Adrenal gland (tissue), 12 donors: ENCODE results near the gene CD2AP. TPM values are rescaled to one million over a fixed set of nuclear protein-coding genes. Genes with fewer than 3 reads are reported as not detected.

Experiments
- DNase-seq, 7 donors: peaks; one replicate each; pipeline ENCODE4 v3.0.0-alpha.2; 2019 to 2020
- H3K27ac ChIP-seq, 5 donors: fragments of 200-600 bp; sonication (generic) in 4 of 5; 1 replicate in 3 of 5; 2 replicates in 2 of 5; pipeline versions ENCODE4 v1.5.1 to v1.8.0; 2016 to 2020; ENCODE audit warnings: mild to moderate bottlenecking in 1 of 5
- H3K27me3 ChIP-seq: fragments of 200-600 bp; 2 replicates; pipeline ENCODE4 v1.8.0; 2021
- H3K36me3 ChIP-seq, 2 donors: fragments of 200-600 bp; replicated peaks in 1 of 2; 1 replicate in 1 of 2; 2 replicates in 1 of 2; pipeline versions ENCODE4 v1.5.1 to v1.8.0; 2018 to 2022
- H3K4me1 ChIP-seq, 2 donors: fragments of 200-600 bp; replicated peaks in 1 of 2; 1 replicate in 1 of 2; 2 replicates in 1 of 2; pipeline versions ENCODE4 v1.5.1 to v1.8.0; 2018 to 2021
- H3K4me3 ChIP-seq, 4 donors: fragments of 200-600 bp; sonication (generic) in 3 of 4; one replicate each; pipeline ENCODE4 v1.5.1; 2016 to 2018
- H3K9me3 ChIP-seq, 3 donors: fragments of 200-600 bp; sonication (generic) in 1 of 3; replicated peaks in 1 of 3; 1 replicate in 2 of 3; 2 replicates in 1 of 3; pipeline versions ENCODE4 v1.5.1 to v1.8.0; 2016 to 2021
- POLR2A ChIP-seq, 2 donors: fragments of 450-650 bp; IDR thresholded peaks; one replicate each; pipeline ENCODE4 v1.6.1; 2017; ENCODE audit warnings: antibody characterized with exemption in 2 of 2, mild to moderate bottlenecking in 2 of 2, moderate library complexity in 1 of 2
- WGBS, 4 donors: extraction: QIAGEN DNeasy Blood & Tissue Kit in 2 of 4; methylation state at CpG; one replicate each; pipeline versions ENCODE4 v1.1.5 to v1.1.7; 2013 to 2017; 5-methylcytosine and 5-hydroxymethylcytosine counted together
- intact Hi-C, 2 donors: fragments of 100-400 bp; cut with DNase I; formaldehyde crosslinking; loops; one replicate each; pipeline versions ENCODE4 v1.14.1 to v1.15.0; 2022 to 2023
- polyA plus RNA-seq, 3 donors: library from polyadenylated mRNA; stranded (reverse); fragments of 200-250 nt in 2 of 3; fragments of 350-450 nt in 1 of 3; fragmentation: Illumina TruSeq in 1 of 3; extraction: RNeasy Lipid Tissue Mini Kit (QIAGEN cat#74804) in 1 of 3; gene quantifications; one replicate each; pipeline ENCODE4 v1.2.3, GENCODE V29; 2013 to 2014
- total RNA-seq, 9 donors: library from RNA; depleted of rRNA in 4 of 9; stranded (reverse); fragments of >200 nt in 4 of 9; fragments of 120-200 nt in 1 of 9; fragmentation: NEBNext Ultra II Directional in 1 of 9; extraction: Animal tissue kit (Norgen Biotek cat#: 25700) in 1 of 9; gene quantifications; one replicate each; pipeline versions ENCODE4 v1.1.0 to v1.2.4, GENCODE V29; 2013 to 2023
- TF ChIP-seq, protein P1 (sequence below), 6 experiments: fragments of 450-650 bp in 4 of 6; fragments of 200-600 bp in 2 of 6; sonication (generic) in 1 of 6; IDR thresholded peaks; 1 replicate in 5 of 6; 2 replicates in 1 of 6; pipeline versions ENCODE4 v1.5.1 to v1.8.0; 2016 to 2021; ENCODE audit warnings: antibody characterized with exemption in 6 of 6, mild to moderate bottlenecking in 2 of 6, moderate library complexity in 1 of 6
- donor health status: healthy with polysubstance abuse.
- donor health status: Bipolar disorder and iron deficiency.
- donor health status: DM: yes; HTN: yes; CAD: no.
- donor health status: DM: no; HTN: no; CAD: no.
- donor health status: DM: no; HTN: no; CAD: no.
- donor health status: DM: yes; HTN: yes; CAD: no.

CD2AP gene
- total and polyA plus RNA-seq, 12 donors: 5.3 to 29.6 (median 20.2) TPM

DNA sequence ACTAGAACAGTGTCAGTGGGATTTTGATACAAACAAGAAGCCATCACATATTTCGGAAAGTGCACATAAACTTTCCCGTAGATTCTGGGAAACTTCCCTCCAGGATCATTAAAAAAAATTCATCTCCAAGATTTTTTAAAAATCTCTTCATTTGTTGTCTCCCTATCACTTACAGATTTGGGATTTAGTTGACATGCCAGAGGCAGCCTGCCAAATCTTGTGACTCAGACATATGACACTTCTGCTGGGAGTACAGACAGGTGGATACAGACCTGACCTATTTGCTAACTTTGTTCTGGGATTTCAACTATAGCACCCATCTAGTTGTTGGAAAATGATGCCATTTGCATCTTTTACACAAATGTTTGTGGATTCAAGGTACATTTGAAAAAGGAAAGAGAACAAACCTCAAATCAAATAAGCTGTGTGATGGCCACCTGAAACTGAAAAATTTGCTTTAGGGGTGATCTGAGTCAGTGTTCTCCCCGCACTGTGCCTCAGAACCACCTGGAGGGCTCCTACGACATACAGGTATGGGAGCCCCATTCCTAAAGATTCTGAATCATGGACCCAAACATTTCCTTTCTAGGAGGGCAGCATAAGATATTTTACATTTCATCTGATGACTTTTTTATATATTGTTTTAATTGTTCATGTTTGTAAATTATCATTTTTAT lies 21.9 kb upstream of the CD2AP start:
- H3K9me3 ChIP-seq: no peaks in the 10 kb centered on the region
- TF ChIP-seq POLR2A (IDR thresholded peaks at IDR 0.05): no peak
- TF ChIP-seq, protein P1, sequence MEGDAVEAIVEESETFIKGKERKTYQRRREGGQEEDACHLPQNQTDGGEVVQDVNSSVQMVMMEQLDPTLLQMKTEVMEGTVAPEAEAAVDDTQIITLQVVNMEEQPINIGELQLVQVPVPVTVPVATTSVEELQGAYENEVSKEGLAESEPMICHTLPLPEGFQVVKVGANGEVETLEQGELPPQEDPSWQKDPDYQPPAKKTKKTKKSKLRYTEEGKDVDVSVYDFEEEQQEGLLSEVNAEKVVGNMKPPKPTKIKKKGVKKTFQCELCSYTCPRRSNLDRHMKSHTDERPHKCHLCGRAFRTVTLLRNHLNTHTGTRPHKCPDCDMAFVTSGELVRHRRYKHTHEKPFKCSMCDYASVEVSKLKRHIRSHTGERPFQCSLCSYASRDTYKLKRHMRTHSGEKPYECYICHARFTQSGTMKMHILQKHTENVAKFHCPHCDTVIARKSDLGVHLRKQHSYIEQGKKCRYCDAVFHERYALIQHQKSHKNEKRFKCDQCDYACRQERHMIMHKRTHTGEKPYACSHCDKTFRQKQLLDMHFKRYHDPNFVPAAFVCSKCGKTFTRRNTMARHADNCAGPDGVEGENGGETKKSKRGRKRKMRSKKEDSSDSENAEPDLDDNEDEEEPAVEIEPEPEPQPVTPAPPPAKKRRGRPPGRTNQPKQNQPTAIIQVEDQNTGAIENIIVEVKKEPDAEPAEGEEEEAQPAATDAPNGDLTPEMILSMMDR (IDR thresholded peaks at IDR 0.05): no peak
- H3K36me3 ChIP-seq: no peaks in the 10 kb centered on the region
- no peaks in the 10 kb centered on the region for H3K4me1 ChIP-seq
- 78 to 89% (median 83%) methylated on average over 4 of the region's 4 CpGs for WGBS, 4 donors
- no peak overlapping the region for H3K4me3 ChIP-seq
- H3K27me3 ChIP-seq: no peaks in the 10 kb centered on the region
- peak in 3 of 7 donors; percentile 16 to 54 (median 37) for DNase-seq
- no peak overlapping the region for H3K27ac ChIP-seq
- intact Hi-C loops: no loop called here

DNA sequence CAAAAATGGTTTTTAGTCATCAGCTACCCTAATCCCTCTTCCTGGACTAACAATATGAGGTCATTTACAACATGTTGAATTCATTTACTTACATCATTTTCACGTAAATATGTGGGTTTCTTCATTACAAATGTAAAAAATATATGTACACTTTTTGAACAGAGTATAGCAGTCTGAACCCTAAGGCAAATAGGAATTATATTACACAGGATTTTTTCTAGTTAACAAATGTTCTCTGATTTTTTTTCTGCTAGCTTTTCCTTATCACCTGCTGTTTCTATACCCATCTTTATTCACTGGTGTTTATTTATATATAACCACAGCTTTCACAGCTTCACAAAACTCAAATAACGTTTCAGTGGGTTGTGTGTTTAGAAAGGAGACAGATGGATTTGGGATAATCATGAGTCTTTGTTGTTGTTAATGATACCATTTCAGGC lies 21.0 kb upstream of the CD2AP start:
- H3K4me1 ChIP-seq: no peaks in the 10 kb centered on the region
- no peak overlapping the region for H3K27ac ChIP-seq
- no peaks in the 10 kb centered on the region for H3K27me3 ChIP-seq
- no peak for TF ChIP-seq POLR2A (IDR thresholded peaks at IDR 0.05)
- TF ChIP-seq, protein P1 (IDR thresholded peaks at IDR 0.05): no peak
- no peak for DNase-seq
- WGBS, 4 donors: 72 to 80% (median 76%) methylated on average over 2 of the region's 2 CpGs
- intact Hi-C loops: no loop called here
- no peaks in the 10 kb centered on the region for H3K9me3 ChIP-seq
- no peaks in the 10 kb centered on the region for H3K36me3 ChIP-seq
- H3K4me3 ChIP-seq: no peak overlapping the region

DNA sequence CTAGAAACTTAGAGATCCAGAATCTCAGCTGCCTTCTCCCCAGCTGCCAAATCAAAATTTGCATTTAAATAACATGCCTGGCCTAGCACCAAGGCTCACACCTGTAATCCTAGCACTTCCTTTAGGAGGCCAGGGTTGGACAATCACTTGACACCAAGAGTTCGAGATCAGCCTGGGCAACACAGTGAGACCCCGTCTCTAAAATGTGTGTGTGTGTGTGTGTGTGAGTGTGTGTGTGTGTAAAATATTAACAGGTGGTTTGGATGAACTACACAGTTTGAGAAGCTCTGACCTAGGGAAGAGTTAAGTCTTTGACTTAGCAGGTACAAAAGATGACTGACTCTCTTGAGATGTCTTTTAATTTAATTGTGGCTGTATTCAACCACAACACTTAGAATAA lies 20.2 kb upstream of the CD2AP start:
- Histone ChIP-seq H3K36me3 (no peaks in the 10 kb centered on the region), H3K27ac (no peak overlapping the region), H3K9me3 (no peaks in the 10 kb centered on the region), H3K4me1 (no peaks in the 10 kb centered on the region), H3K27me3 (no peaks in the 10 kb centered on the region), H3K4me3 (no peak overlapping the region)
- TF ChIP-seq POLR2A (IDR thresholded peaks at IDR 0.05): no peak
- TF ChIP-seq, protein P1 (IDR thresholded peaks at IDR 0.05): no peak
- 89 to 96% (median 94%) methylated on average over 2 of the region's 2 CpGs for WGBS, 4 donors
- DNase-seq: no peak
- intact Hi-C loops: no loop called here

DNA sequence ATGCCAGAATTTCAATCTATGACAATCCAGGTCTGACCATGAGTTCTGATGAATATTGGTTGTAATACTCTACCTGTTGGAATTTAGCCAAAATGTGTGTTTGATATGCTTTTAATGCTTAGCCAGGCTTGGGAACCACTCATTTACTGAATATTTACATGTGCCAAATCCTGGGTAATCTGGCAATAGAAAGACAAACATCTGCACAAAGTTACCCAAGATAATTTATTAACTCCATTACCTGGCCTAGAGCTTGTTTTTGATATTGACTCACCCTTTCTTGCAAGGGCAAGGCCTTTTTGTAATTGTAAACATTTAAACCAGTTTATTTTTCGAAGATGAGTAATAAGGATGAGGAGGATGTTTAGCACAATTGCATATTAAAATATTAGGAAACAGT lies 13.5 kb upstream of the CD2AP start:
- no peak for DNase-seq
- Histone ChIP-seq H3K27me3 (no peaks in the 10 kb centered on the region), H3K4me1 (no peaks in the 10 kb centered on the region), H3K36me3 (no peaks in the 10 kb centered on the region), H3K4me3 (no peak overlapping the region), H3K9me3 (no peaks in the 10 kb centered on the region), H3K27ac (no peak overlapping the region)
- intact Hi-C loops: no loop called here
- no peak for TF ChIP-seq POLR2A (IDR thresholded peaks at IDR 0.05)
- TF ChIP-seq, protein P1 (IDR thresholded peaks at IDR 0.05): no peak
- WGBS, 4 donors: 47 to 54% (median 50%) methylated on average over 1 of the region's 1 CpG
